GM12874 (cell line): Measurements from ENCODE around the gene OR5V1.

Source experiments
- CTCF ChIP-seq: IDR thresholded peaks from 2 replicates; pipeline ENCODE4 v1.5.1; 2011; ENCODE audit warnings: low read depth, mild to moderate bottlenecking, control low read depth, low read length, moderate library complexity; ENCODE audit not compliant: insufficient read depth

OR5V1 gene

GRCh38 chr6:29368765-29369164, at the start of gene OR5V1:
Gene OR5V1, minus strand, starts transcription at chr6:29368865. Its CDS starts 12,670 bp downstream, at chr6:29356195.
- no peak for TF ChIP-seq CTCF

DNA sequence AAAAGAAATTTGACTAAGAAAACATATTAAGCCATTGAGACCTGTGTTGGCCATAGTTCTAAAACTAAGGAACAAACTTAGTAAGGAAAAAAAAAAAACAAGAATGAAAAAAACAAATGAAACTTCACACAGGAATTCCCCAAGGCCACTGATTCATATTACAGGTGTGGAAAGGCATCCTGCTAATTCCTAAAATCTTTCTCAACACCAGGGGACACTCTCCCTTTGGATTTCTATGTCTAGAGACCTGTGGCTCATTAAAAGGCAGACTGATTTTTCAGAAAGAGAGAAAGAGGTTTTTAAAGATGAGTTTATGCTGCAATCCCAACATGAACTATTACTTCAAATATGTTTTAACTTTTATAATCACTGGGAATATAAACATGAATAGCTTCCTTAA, 45.9 kb upstream of the OR5V1 start, which contains the start of gene OR12D1:
TSS of gene OR12D1 (plus strand) at position 341 of the 400 bp plus-strand sequence.
- TF ChIP-seq CTCF = no peak

DNA sequence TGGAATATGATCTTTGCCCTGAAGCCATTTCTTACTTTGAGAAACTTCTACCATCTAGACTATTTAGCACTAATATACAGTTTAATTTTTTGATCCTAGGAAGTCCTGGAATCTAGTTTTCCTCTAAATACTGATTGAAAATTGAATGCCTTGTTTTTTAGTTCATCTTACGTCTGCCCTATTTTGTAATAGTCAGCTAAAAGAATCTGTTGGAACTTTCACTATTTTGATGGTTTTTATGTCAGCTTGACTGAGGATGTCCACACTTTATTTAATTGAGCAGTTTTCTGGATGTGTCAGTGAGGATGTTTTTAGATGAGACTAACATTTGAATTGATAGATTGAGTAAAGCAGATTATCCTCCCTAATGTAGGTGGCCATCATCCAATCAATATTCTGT, 35.1 kb upstream of the OR5V1 start:
- no peak for TF ChIP-seq CTCF

- TF ChIP-seq CTCF = no peak
Observed at GRCh38 chr6:29399525-29399924, 30.9 kb upstream of the OR5V1 start.

- no peak for TF ChIP-seq CTCF
Observed at GRCh38 chr6:29395331-29395730, 26.7 kb upstream of the OR5V1 start, which contains the start of gene OR12D2. Gene OR12D2, plus strand, starts transcription at chr6:29395631. Its CDS starts 1,069 bp downstream, at chr6:29396700.

GRCh38 chr6:29388533-29388932, 19.9 kb upstream of the OR5V1 start:
- no peak for TF ChIP-seq CTCF

GRCh38 chr6:29376003-29376402, 7.3 kb upstream of the OR5V1 start:
- TF ChIP-seq CTCF = no peak
